K562 (cell line): ENCODE results near the gene RETREG2. TPM values are rescaled to one million over a fixed set of nuclear protein-coding genes. Genes with fewer than 3 reads are reported as not detected.
A peak's percentile ranks its signal among the peaks of the same experiment; 100 is the strongest.

Experiments
- ATAC-seq: fragments of 200-7000 bp; cut with Tn5 transposase; 3 replicates; pipeline ENCODE4 v1.9.1; 2020; ENCODE audit warnings: moderate library complexity
- BruUV-seq: library from RNA; stranded (reverse); fragments of 400-500 nt; replicated peaks from 2 replicates; lab custom pipeline; 2021; lab: Mats Ljungman, UMichigan
- CTCF ChIA-PET: fragments of 300-600 bp; formaldehyde crosslinking; extraction: SDS; loops from one replicate; lab custom pipeline; 2021; ENCODE audit warnings: low intra/inter-chr PET ratio; lab: Yijun Ruan, JAX
- POLR2A ChIA-PET: fragments of 300-600, 350-650 bp; sonication (Branson Sonifier 250); formaldehyde crosslinking; extraction: SDS; loops from one replicate; lab custom pipeline; 2021; ENCODE audit warnings: antibody characterized with exemption, inconsistent platforms; lab: Yijun Ruan, JAX
- DNase-seq, 4 experiments: peaks; one replicate each; pipeline versions ENCODE4 v3.0.0 to v3.0.0-alpha.2; 2011 to 2018; ENCODE audit warnings: low spot score in 3 of 4, mixed read lengths in 3 of 4; ENCODE audit errors: extremely low read depth in 1 of 4
- FAIRE-seq: peaks from 2 replicates; lab custom pipeline; 2011; peaks lifted over from hg19 to GRCh38; lab: Jason Lieb, UNC
- H2AFZ ChIP-seq: 2 replicates; pipeline ENCODE4 v1.6.0; 2011; ENCODE audit warnings: low read depth, low read length, control low read depth, inconsistent platforms
- H3K27ac ChIP-seq: fragments of 200-600 bp; 3 replicates; pipeline ENCODE4 v1.8.0; 2011; ENCODE audit warnings: low read depth, mild to moderate bottlenecking, control low read depth, inconsistent platforms, low read length, moderate library complexity, mixed read lengths; ENCODE audit errors: extremely low read depth
- H3K27me3 ChIP-seq, 2 experiments: fragments of 300-600 bp in 1 of 2; 2 replicates in 1 of 2; 3 replicates in 1 of 2; pipeline versions ENCODE4 v1.6.0 to v1.8.0; 2011; ENCODE audit warnings: inconsistent platforms in 2 of 2, low read length in 2 of 2, mild to moderate bottlenecking in 1 of 2, mixed read lengths in 1 of 2, moderate library complexity in 1 of 2; ENCODE audit not compliant: control insufficient read depth in 2 of 2, insufficient read depth in 2 of 2
- H3K36me3 ChIP-seq: fragments of 300-600 bp; 3 replicates; pipeline ENCODE4 v1.8.0; 2011; ENCODE audit warnings: mild to moderate bottlenecking, low read length, inconsistent platforms; ENCODE audit not compliant: control insufficient read depth, insufficient read depth
- H3K4me1 ChIP-seq, 2 experiments: fragments of 200-600 bp in 1 of 2; replicated peaks in 1 of 2; 2 replicates in 1 of 2; 3 replicates in 1 of 2; pipeline versions ENCODE4 v1.5.1 to v1.8.0; 2011; ENCODE audit warnings: inconsistent platforms in 2 of 2, low read length in 2 of 2, mild to moderate bottlenecking in 1 of 2, mixed read lengths in 1 of 2, moderate library complexity in 1 of 2; ENCODE audit not compliant: control insufficient read depth in 2 of 2, insufficient read depth in 2 of 2
- H3K4me2 ChIP-seq: 2 replicates; pipeline ENCODE4 v1.6.1; 2011; ENCODE audit warnings: low read length, control low read depth, inconsistent platforms, mixed read lengths; ENCODE audit not compliant: insufficient read depth
- H3K4me3 ChIP-seq: fragments of 200-600 bp; sonication (generic), shearing (Covaris generic); 2 replicates; pipeline ENCODE4 v1.5.1; 2016; ENCODE audit warnings: control low read depth, inconsistent platforms
- H3K79me2 ChIP-seq: fragments of 200-600 bp; 3 replicates; pipeline ENCODE4 v1.8.0; 2011; ENCODE audit warnings: low read length, inconsistent platforms; ENCODE audit not compliant: control insufficient read depth, insufficient read depth
- H3K9ac ChIP-seq, 2 experiments: 2 replicates each; pipeline versions ENCODE4 v1.6.0 to v1.6.1; 2011; ENCODE audit warnings: low read depth in 2 of 2, low read length in 2 of 2, control low read depth in 1 of 2, inconsistent platforms in 1 of 2, mild to moderate bottlenecking in 1 of 2, mixed read lengths in 1 of 2; ENCODE audit not compliant: insufficient read depth in 1 of 2
- H3K9me1 ChIP-seq: one replicate; pipeline ENCODE4 v1.6.0; 2011; ENCODE audit warnings: inconsistent platforms, mild to moderate bottlenecking, low read length, moderate library complexity; ENCODE audit not compliant: control insufficient read depth, insufficient read depth
- H3K9me3 ChIP-seq: replicated peaks from 2 replicates; pipeline ENCODE4 v1.5.1; 2011; ENCODE audit warnings: low read depth, low read length, inconsistent platforms; ENCODE audit not compliant: control insufficient read depth, insufficient read depth
- H4K20me1 ChIP-seq: replicated peaks from 2 replicates; pipeline ENCODE4 v1.6.1; 2011; ENCODE audit warnings: low read length, inconsistent platforms, mixed read lengths; ENCODE audit not compliant: control insufficient read depth, insufficient read depth
- DNMT1 ChIP-seq: fragments of 450-650 bp; IDR thresholded peaks from 2 replicates; pipeline ENCODE4 v1.6.1; 2016; ENCODE audit warnings: antibody characterized with exemption, mild to moderate bottlenecking
- GABPA ChIP-seq: fragments of 200-800 bp; sonication (Bioruptor generic); conservative IDR thresholded peaks from 2 replicates; pipeline ENCODE4 v1.6.1; 2016; ENCODE audit warnings: low read depth, missing genetic modification characterization, missing compliant biosample characterization
- GTF3C2 ChIP-seq: IDR thresholded peaks from 3 replicates; pipeline ENCODE4 v1.6.1; 2011; ENCODE audit warnings: borderline replicate concordance, mild to moderate bottlenecking, moderate library complexity; ENCODE audit not compliant: insufficient read length; ENCODE audit errors: extremely low read depth
- LARP7 ChIP-seq: fragments of 450-650 bp; IDR thresholded peaks from 2 replicates; pipeline ENCODE4 v1.6.1; 2016
- MEIS2 ChIP-seq: fragments of 450-650 bp; IDR thresholded peaks from 2 replicates; pipeline ENCODE4 v1.6.1; 2014; ENCODE audit warnings: mild to moderate bottlenecking; ENCODE audit not compliant: partially characterized antibody
- SMARCE1 ChIP-seq: fragments of 450-650 bp; IDR thresholded peaks from 2 replicates; pipeline ENCODE4 v1.7.1; 2016; ENCODE audit warnings: mild to moderate bottlenecking
- STAT5A ChIP-seq: IDR thresholded peaks from 2 replicates; pipeline ENCODE4 v1.6.1; 2012; ENCODE audit warnings: low read length, inconsistent platforms, borderline replicate concordance
- ZBED1 ChIP-seq: IDR thresholded peaks from 2 replicates; pipeline ENCODE4 v1.6.1; 2014
- ZNF408 ChIP-seq: fragments of 250-450 bp; sonication (Bioruptor Pico); IDR thresholded peaks from 2 replicates; pipeline ENCODE4 v1.4.0; 2020; ENCODE audit warnings: low read depth, mild to moderate bottlenecking, moderate library complexity
- ZNF695 ChIP-seq: fragments of 450-650 bp; formaldehyde crosslinking; IDR thresholded peaks from 2 replicates; pipeline ENCODE4 v1.4.0; 2020; ENCODE audit warnings: mild to moderate bottlenecking, moderate library complexity
- ZNF77 ChIP-seq: fragments of 250-450 bp; sonication (Bioruptor Pico); IDR thresholded peaks from 2 replicates; pipeline ENCODE4 v1.5.0; 2020
- WGBS: fragments of 100-300 bp; shearing (Covaris generic); methylation state at CpG from one replicate; pipeline ENCODE4 v1.1.6; 2016; ENCODE audit warnings: low coverage, mixed read lengths; ENCODE audit not compliant: insufficient coverage; ENCODE audit errors: missing lambda C conversion rate; 5-methylcytosine and 5-hydroxymethylcytosine counted together
- in situ Hi-C: fragments of 300-500 bp; cut with MboI; formaldehyde crosslinking; loops from 4 replicates; pipeline ENCODE4 v1.15.0; 2018; ENCODE audit warnings: inconsistent platforms, mixed read lengths
- intact Hi-C: fragments of 100-400 bp; cut with micrococcal nuclease; formaldehyde crosslinking; loops from 2 replicates; pipeline ENCODE4 v1.14.2; 2022
- polyA plus RNA-seq, 8 experiments: library from polyadenylated mRNA; depleted of rRNA in 4 of 8; stranded (reverse) in 5 of 8; unstranded in 3 of 8; fragments of >200 nt; fragmentation: Nextera tagmentation in 2 of 8; fragmentation: Illumina TruSeq in 1 of 8; extraction: Ambion mirVana in 2 of 8; extraction: Trizol in 1 of 8; gene quantifications; 2 replicates each; pipeline versions ENCODE4 v1.2.1 to v1.2.3, GENCODE V29; 2011 to 2014; ENCODE audit warnings: inconsistent platforms in 1 of 8, missing spikeins in 1 of 8
- total RNA-seq, 7 experiments: library from RNA; depleted of rRNA in 6 of 7; stranded (reverse); fragments of >200 nt in 6 of 7; fragmentation: Illumina TruSeq in 2 of 7; extraction: Trizol in 2 of 7; gene quantifications; 2 replicates each; pipeline versions ENCODE4 v1.2.1 to v1.2.3, GENCODE V29; 2011 to 2021; ENCODE audit warnings: low replicate concordance in 1 of 7
- TF ChIP-seq, protein P1 (sequence below): fragments of 250-450 bp; sonication (Bioruptor Pico); IDR thresholded peaks from 2 replicates; pipeline ENCODE4 v1.5.0; 2021; ENCODE audit warnings: mild to moderate bottlenecking, moderate library complexity
- TF ChIP-seq, protein P2 (sequence below): fragments of 450-650 bp; conservative IDR thresholded peaks from 2 replicates; pipeline ENCODE4 v1.6.1; 2016; ENCODE audit warnings: missing genetic modification characterization, low read depth, mild to moderate bottlenecking, control low read depth, missing compliant biosample characterization

RETREG2 gene
- total and polyA plus RNA-seq, 9 of the 15 experiments (the other 6 are each of a cell fraction or from before 2014, with no cell fraction given), result 4.9 to 40.1 (median 19.2) TPM

DNA sequence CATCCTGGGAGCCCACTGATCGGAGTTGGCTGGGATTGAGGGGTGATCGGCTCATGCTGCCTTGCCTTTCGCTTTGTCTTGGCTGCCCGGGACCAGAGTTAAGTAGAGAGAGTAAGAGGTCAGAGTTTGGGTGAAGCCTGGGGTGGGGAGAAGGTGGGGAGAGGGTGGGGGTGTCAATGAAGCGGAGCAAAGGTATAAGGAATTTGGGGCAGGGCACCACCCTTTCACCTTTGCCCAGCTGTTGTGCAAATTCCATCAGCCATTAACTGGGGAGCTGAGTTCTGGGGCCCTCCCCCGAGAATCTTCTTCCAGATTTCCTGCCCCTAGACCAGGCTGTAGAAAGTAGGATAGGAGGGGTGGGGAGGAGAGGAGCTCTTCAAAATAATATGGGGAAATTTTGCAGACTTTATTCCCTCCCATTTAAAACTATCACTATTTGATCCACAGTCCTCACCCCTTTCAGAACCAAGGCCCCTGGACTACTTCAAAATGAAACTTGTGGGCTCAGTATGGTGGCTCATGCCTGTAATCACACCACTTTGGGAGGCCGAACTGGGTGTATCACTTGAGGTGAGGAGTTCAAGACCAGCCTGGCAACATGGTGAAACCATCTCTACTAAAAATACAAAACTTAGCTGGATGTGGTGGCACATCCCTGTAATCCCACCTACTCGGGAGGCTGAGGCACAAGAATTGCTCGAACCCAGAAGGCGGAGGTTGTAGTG is 8.0 kb upstream of the RETREG2 start, which contains the start of gene SLC23A3:
SLC23A3 (minus strand) TSS at position 100 of the 725 bp plus-strand sequence; CDS start at position 55, 45 bp downstream.
- H3K27me3 ChIP-seq, result no peaks in the 10 kb centered on the region
- 59% methylated on average over 8 of the region's 10 CpGs for WGBS
- ChIA-PET CTCF (interaction anchor here (0.9 kb wide), 1 partner anchor 124 kb away, joined by 3 read pairs; no protein-coding TSS in a partner anchor), POLR2A (interaction anchor here (0.6 kb wide), 3 partner anchors 13 to 102 kb away, joined by 3 read pairs; no protein-coding TSS in a partner anchor)
- no peak within 1 kb of the TSS for H3K27ac ChIP-seq
- no peak for TF ChIP-seq SMARCE1
- TF ChIP-seq, protein P1, sequence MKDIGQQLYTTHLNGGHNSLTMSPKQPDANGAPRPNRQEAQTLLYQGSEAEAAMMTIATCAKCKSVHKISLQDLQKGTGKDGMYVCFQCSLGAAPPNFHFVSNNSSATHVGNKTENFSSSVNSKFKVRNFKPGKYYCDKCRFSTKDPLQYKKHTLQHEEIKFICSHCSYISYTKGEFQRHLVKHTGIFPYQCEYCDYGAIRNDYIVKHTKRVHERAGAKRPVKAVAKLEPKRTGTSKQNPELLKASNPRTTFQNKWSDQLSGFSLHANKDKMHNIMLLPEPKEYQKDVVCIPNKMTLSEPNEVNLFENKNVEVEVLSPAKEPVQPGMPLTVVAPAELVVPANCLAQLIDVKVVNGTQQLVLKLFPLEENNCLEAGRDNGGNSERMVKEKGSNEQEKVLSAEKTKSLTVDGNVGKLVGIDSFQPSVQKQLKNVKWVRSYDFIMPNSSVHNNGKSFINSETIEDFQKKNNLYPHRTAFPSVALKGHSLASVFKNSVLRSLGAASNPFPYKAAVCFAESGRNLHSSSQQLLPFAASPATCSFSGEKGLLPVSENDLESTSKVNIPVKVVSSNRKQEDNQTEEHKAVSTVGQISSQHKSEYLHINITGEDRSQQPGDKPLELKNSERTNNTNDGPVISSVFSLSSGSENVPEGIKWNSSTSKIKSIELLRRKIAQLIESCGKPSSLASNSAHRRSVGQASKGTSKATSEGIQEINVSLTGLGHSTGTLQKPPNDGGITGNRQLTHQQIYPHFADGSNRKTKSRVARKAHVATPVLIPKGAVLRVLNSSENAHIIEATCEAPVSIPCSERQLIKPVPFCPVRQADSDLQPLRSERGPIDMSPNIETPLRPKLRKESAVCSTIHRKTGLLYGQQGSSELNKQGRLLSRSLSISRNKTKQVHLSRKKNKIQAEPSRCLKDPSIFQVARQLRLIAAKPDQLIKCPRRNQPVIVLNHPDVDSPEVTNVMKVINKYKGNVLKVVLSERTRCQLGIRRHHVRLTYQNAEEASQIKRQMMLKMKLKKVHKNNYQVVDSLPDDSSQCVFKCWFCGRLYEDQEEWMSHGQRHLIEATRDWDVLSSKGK, result no peak
- TF ChIP-seq STAT5A, result no peak
- TF ChIP-seq LARP7, result no peak
- no peak for TF ChIP-seq ZNF77
- no peak for TF ChIP-seq ZNF695 (CRISPR knock-in tag)
- TF ChIP-seq GTF3C2, result no peak
- TF ChIP-seq DNMT1, result no peak
- no peak for TF ChIP-seq ZBED1
- TF ChIP-seq GABPA (tag), result no peak
- TF ChIP-seq, protein P2, sequence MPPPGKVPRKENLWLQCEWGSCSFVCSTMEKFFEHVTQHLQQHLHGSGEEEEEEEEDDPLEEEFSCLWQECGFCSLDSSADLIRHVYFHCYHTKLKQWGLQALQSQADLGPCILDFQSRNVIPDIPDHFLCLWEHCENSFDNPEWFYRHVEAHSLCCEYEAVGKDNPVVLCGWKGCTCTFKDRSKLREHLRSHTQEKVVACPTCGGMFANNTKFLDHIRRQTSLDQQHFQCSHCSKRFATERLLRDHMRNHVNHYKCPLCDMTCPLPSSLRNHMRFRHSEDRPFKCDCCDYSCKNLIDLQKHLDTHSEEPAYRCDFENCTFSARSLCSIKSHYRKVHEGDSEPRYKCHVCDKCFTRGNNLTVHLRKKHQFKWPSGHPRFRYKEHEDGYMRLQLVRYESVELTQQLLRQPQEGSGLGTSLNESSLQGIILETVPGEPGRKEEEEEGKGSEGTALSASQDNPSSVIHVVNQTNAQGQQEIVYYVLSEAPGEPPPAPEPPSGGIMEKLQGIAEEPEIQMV (tag), result no peak
- TF ChIP-seq MEIS2, result no peak
- TF ChIP-seq ZNF408, result no peak
- H3K36me3 ChIP-seq, result peaks cover 28% of the 10 kb centered on the region; the same call in 2 of the 3 replicates
- no peaks in the 10 kb centered on the region for H3K9me3 ChIP-seq
- H4K20me1 ChIP-seq, result no peaks in the 10 kb centered on the region
- no peaks in the 10 kb centered on the region for H3K9me1 ChIP-seq
- peaks cover 4% of the 10 kb centered on the region in 2 experiments; a peak in 3 of 5 replicates for H3K4me1 ChIP-seq
- intact Hi-C loops, result no loop called here
- FAIRE-seq, result no peak
- no TSS peak for BruUV-seq
- H3K79me2 ChIP-seq, result no peaks in the 10 kb centered on the region
- no peak within 1 kb of the TSS for H3K4me3 ChIP-seq
- no peak for DNase-seq
- in situ Hi-C loops, result loop anchor here (5.0 kb wide), 2 partner anchors 37 to 122 kb away; partner anchors contain the start of gene ZFAND2B
- no peak for ATAC-seq
- no peak within 1 kb of the TSS for H3K4me2 ChIP-seq
- H3K9ac ChIP-seq, result peak within 1 kb of the TSS in 1 of 2 experiments; percentile 4; a peak in 1 of 4 replicates
- no peak within 1 kb of the TSS for H2AFZ ChIP-seq
